ENCODE results near the gene EGFLAM. TPM values are rescaled to one million over a fixed set of nuclear protein-coding genes. Genes with fewer than 3 reads are reported as not detected.

Gene EGFLAM
- total and polyA plus RNA-seq, 2 experiments from 2014 or later = 6.5 to 9.0 TPM

DNA sequence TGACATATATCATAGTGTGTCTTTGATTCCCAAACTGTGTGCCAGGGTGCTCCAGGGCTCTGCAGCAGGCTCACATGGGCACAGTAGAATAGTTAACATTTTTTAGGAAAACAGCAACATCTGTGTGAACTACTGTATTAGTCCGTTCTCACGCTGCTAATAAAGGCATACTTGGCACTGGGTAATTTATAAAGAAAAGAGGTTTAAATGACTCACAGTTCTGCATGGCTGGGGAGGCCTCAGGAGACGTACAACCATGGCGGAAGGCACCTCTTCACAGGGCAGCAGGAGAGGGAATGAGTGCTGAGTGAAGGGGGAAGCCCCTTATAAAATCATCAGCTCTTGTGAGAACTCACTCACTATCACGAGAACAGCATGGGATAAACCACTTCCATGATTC, 82.7 kb downstream of the EGFLAM start:
- Histone ChIP-seq H3K27ac (no peak overlapping the region), H3K36me3 (replicated peaks; ENCODE audit: insufficient read depth, low read depth) (no peaks in the 10 kb centered on the region), H3K9me3 (ENCODE audit: low read depth) (no peaks in the 10 kb centered on the region), H2AFZ (no peak overlapping the region), H3K27me3 (no peaks in the 10 kb centered on the region), H4K20me1 (ENCODE audit: insufficient read depth, poor library complexity, severe bottlenecking) (no peaks in the 10 kb centered on the region), H3K9me2 (replicated peaks; ENCODE audit: insufficient read depth) (no peaks in the 10 kb centered on the region), H3K79me2 (no peaks in the 10 kb centered on the region), H3K4me1 (ENCODE audit: insufficient read depth) (no peaks in the 10 kb centered on the region), H3K4me3 (no peak overlapping the region), H3K4me2 (no peak overlapping the region)
- TF ChIP-seq CTCF (IDR thresholded peaks at IDR 0.05; ENCODE audit: poor library complexity) (no peak), EZH2 (IDR thresholded peaks at IDR 0.05; ENCODE audit: borderline replicate concordance) (no peak), EZH2phosphoT487 (IDR thresholded peaks at IDR 0.05; ENCODE audit: low read depth, severe bottlenecking, unreplicated experiment) (no peak)
- WGBS (ENCODE audit: low lambda C conversion rate, missing lambda C conversion rate) = 86% methylated on average over 5 of the region's 5 CpGs
- DNase-seq (ENCODE audit: low spot score) = no peak

- Histone ChIP-seq H3K4me3 (no peak overlapping the region), H3K9me2 (replicated peaks; ENCODE audit: insufficient read depth) (no peaks in the 10 kb centered on the region), H2AFZ (no peak overlapping the region), H3K9me3 (ENCODE audit: low read depth) (no peaks in the 10 kb centered on the region), H3K4me2 (no peak overlapping the region), H3K4me1 (ENCODE audit: insufficient read depth) (no peaks in the 10 kb centered on the region), H3K27ac (no peak overlapping the region), H4K20me1 (ENCODE audit: insufficient read depth, poor library complexity, severe bottlenecking) (no peaks in the 10 kb centered on the region), H3K27me3 (no peaks in the 10 kb centered on the region), H3K79me2 (no peaks in the 10 kb centered on the region), H3K36me3 (replicated peaks; ENCODE audit: insufficient read depth, low read depth) (no peaks in the 10 kb centered on the region)
- 83% methylated on average over 3 of the region's 3 CpGs for WGBS (ENCODE audit: low lambda C conversion rate, missing lambda C conversion rate)
- no peak for DNase-seq (ENCODE audit: low spot score)
- TF ChIP-seq EZH2 (IDR thresholded peaks at IDR 0.05; ENCODE audit: borderline replicate concordance) (no peak), EZH2phosphoT487 (IDR thresholded peaks at IDR 0.05; ENCODE audit: low read depth, severe bottlenecking, unreplicated experiment) (no peak), CTCF (IDR thresholded peaks at IDR 0.05; ENCODE audit: poor library complexity) (no peak)
Measured at GRCh38 chr5:38341641-38342040, 83.3 kb downstream of the EGFLAM start.

DNA sequence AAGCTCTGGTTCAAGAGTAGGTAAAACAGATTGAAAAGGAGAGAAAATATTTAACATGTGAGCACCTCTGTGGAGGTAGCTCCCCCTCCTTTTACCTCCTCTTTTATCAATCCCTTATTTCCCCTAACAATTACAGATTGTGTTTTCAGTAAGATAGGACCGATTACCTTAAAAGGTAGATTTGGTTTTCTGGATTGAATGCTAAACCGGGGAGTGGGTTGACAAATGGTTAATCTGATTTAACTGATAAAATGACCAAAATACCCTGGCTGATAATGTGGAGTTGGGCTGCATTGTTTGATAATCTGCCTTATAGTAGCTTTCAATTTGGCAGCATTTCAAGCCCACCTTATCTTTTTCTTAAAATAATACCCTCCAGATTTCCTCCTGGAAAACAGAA, 83.9 kb downstream of the EGFLAM start:
- Histone ChIP-seq H2AFZ (no peak overlapping the region), H3K4me3 (no peak overlapping the region)

More for the DNA sequence above, 83.9 kb downstream of the EGFLAM start:
- Histone ChIP-seq H3K9me3 (ENCODE audit: low read depth) (no peaks in the 10 kb centered on the region), H3K27ac (no peak overlapping the region), H3K79me2 (no peaks in the 10 kb centered on the region), H3K27me3 (no peaks in the 10 kb centered on the region), H3K4me1 (ENCODE audit: insufficient read depth) (no peaks in the 10 kb centered on the region), H3K36me3 (replicated peaks; ENCODE audit: insufficient read depth, low read depth) (no peaks in the 10 kb centered on the region), H4K20me1 (ENCODE audit: insufficient read depth, poor library complexity, severe bottlenecking) (no peaks in the 10 kb centered on the region), H3K4me2 (no peak overlapping the region), H3K9me2 (replicated peaks; ENCODE audit: insufficient read depth) (no peaks in the 10 kb centered on the region)
- TF ChIP-seq EZH2 (IDR thresholded peaks at IDR 0.05; ENCODE audit: borderline replicate concordance) = no peak
- no peak for TF ChIP-seq CTCF (IDR thresholded peaks at IDR 0.05; ENCODE audit: poor library complexity)
- TF ChIP-seq EZH2phosphoT487 (IDR thresholded peaks at IDR 0.05; ENCODE audit: low read depth, severe bottlenecking, unreplicated experiment) = no peak
- WGBS (ENCODE audit: low lambda C conversion rate, missing lambda C conversion rate) = 41% methylated on average over 2 of the region's 2 CpGs
- DNase-seq (ENCODE audit: low spot score) = no peak
